Loucy (cell line): ENCODE measurements around the gene TRERF1.

Experiments
- EZH2phosphoT487 ChIP-seq: fragments of 200-600 bp; IDR thresholded peaks from 2 replicates; pipeline ENCODE4 v1.6.1; 2018; ENCODE audit warnings: antibody characterized with exemption, mild to moderate bottlenecking, moderate library complexity, borderline replicate concordance
- TF ChIP-seq, protein P1 (sequence below): fragments of 200-600 bp; sonication (generic); conservative IDR thresholded peaks from 2 replicates; pipeline ENCODE4 v1.5.1; 2014; ENCODE audit warnings: mild to moderate bottlenecking, antibody characterized with exemption, low read length

DNA sequence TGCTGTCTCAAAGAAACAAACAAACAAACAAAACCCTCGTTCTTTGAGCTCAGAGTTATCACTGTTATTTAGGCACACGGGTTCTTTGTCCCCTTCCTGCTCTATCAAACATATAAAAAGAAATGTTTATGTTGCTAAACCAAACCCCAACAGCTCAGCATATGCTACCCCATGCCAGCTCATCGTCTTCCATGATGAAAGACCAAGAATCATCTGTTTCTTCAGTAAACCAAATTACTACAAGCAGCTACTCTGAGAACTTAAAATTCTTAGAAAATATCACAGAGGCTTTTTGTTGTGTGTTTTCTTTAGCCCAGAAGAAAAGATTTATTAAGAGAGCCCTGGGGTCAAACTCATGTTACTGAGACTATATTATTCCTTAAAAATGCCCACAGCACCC is 4.7 kb downstream of the TRERF1 start:
- TF ChIP-seq, protein P1, sequence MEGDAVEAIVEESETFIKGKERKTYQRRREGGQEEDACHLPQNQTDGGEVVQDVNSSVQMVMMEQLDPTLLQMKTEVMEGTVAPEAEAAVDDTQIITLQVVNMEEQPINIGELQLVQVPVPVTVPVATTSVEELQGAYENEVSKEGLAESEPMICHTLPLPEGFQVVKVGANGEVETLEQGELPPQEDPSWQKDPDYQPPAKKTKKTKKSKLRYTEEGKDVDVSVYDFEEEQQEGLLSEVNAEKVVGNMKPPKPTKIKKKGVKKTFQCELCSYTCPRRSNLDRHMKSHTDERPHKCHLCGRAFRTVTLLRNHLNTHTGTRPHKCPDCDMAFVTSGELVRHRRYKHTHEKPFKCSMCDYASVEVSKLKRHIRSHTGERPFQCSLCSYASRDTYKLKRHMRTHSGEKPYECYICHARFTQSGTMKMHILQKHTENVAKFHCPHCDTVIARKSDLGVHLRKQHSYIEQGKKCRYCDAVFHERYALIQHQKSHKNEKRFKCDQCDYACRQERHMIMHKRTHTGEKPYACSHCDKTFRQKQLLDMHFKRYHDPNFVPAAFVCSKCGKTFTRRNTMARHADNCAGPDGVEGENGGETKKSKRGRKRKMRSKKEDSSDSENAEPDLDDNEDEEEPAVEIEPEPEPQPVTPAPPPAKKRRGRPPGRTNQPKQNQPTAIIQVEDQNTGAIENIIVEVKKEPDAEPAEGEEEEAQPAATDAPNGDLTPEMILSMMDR, result no peak
- no peak for TF ChIP-seq EZH2phosphoT487
